GM21360 (cell line): ENCODE results near the gene ZNF576.
"Not testable (repeated sequence)": the region's sequence is repeated elsewhere in the genome, so short reads cannot be mapped to it uniquely, and the experiment has no call there.

ENCODE experiments used
- ATAC-seq: cut with Tn5 transposase; IDR thresholded peaks from one replicate; pipeline ENCODE4 v1.9.1; 2021; ENCODE audit warnings: mild to moderate bottlenecking, moderate library complexity; ENCODE audit not compliant: unreplicated experiment

Gene ZNF576

DNA sequence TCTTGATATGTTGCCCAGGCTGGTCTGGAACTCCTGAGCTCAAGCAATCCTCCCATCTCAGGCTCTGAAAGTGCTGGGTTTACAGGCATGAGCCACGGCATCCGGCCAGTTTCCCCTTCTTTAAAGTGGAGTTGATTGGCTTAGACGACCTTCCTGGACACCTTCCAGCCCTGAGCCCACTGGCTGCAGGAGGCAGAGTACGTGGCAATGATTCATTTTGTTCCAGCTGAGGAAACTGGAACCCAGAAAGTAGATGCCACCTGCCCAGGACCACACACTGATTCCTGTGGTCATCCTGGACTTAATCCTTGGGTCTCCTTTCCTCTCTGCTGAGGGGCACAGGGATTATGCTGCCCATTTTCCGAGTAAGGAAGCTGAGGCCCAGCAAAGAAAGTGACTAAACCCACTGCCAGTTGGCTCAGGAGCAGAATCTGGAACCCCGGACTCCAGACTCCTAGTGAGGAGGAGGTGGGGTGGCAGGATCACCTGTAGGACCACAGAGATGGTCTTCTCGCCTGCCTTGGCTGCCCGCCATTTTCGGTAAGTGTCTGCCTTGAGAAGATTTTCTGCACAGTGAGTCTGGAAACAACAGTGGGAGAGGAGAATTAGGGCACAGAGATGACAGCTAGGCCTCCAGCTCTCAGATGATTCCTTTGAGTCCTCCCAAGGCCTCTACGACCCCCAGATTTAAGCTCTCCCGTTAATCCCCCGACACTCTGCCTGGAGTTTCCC, 21.8 kb upstream of the ZNF576 start:
- ATAC-seq, result no peak

GRCh38 chr19:43575156-43575950, 21.0 kb upstream of the ZNF576 start, which contains the start of the genes PINLYP and XRCC1:
TSS of gene PINLYP (plus strand) at chr19:43575801. CDS start at chr19:43577192, 1,391 bp downstream.
TSS of gene XRCC1 (minus strand) at chr19:43575527. CDS start at chr19:43575458, 69 bp downstream.
- ATAC-seq, result peak; percentile 96

DNA sequence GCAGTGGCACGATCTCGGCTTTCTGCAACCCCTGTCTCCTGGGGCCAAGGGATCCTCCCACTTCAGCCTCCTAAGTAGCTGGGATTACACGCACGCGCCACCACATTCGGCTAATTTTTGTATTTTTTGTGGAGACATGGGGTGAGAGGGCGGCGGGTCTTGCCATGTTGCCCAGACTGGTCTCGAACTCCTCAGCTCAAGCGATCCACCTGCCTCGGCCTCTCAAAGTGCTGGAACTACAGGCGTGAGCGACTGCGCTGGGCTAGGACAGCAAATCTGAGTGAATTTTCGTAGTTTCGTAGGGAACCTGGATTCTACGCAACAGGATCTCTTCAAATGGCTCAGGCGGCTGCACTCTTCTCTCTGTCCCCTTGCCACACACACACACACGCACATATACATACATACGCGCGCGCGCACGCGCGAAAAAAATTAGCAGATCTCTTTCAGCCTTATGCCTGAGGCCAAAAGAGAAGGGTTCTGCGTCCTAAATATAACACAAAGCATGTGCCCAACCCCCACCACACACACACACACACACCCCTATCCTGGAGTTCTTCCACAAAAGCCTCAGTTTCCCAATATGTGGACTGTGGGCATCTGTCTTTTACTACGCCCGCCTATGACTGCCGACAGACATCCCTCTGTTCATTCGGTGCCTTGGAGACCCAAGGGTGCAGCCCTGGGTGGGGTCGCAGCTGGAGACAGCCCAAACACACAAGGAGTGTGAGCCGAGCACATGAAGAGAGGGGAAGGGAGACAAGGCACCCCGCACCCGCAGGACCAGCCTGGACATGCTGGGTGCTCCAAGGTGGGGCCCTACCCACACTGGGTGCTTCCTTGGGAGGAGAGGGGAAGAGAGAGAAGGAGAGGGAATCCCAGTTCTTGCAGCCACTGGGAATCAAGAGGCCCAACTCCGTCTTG, 20.2 kb upstream of the ZNF576 start:
- no peak for ATAC-seq

GRCh38 chr19:43578787-43579186, 17.6 kb upstream of the ZNF576 start:
- no peak for ATAC-seq

- ATAC-seq, result no peak
These were observed 14.9 kb upstream of the ZNF576 start for GRCh38 chr19:43581467-43581866.

DNA sequence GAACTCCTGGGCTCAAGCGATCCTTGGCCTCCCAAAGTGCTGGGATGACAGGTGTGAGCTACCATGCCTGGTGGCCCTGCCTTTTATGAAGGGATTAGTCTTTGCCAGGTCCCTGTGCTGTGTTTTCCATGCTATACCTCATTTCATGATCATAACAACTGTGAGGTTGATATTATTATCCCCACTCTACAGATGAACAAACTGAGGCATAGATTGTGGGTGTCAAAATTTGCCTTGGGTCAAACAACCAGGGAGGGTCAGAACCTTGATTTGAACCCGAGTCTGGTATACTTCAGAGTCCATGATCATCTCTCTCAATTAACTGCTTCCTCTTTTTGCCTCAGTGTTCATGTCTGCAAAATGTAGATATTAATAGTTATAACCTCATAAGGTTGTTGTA, 13.9 kb upstream of the ZNF576 start:
- no peak for ATAC-seq

DNA sequence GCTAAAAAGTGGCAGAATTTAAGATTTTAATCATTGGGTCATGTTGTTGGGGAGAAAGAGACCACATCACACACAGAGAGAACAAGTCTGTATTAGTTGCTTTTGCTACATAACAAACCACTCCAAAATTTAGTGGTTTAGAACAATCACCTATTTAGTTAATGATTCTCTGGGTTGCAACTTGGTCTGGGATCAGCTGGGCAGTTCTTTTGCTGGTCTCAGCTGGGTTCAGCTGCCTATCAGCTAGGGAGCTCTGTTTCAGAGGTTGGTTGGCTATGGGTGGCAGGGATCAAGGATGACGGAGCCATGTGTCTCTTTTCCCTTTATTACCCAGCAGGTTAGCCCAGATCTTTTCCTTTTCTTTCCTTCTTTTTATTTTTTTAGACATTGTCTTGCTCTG, 11.9 kb upstream of the ZNF576 start:
- ATAC-seq, result no peak

- ATAC-seq, result no peak
These were observed 10.0 kb upstream of the ZNF576 start for GRCh38 chr19:43586346-43586745.

- not testable (repeated sequence) for ATAC-seq
These were observed 9.4 kb upstream of the ZNF576 start for GRCh38 chr19:43587029-43587428.

DNA sequence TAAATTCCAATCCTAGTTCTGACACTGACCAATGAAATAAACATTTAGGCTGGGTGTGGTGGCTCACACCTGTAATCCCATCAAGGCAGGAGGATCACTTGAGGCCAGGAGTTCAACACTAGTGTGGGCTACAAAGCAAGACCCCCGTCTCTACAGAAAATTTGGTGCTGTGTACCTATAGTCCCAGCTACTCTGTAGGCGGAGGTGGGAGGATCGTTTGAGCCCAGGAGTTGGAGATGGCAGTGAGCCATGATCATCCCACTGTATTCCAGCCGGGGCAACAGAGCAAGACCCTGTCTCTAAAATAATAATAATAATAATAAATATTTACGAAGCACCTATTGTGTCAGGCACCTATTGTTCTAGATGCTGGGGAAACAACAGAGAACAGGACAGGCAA, 7.1 kb upstream of the ZNF576 start:
- ATAC-seq, result no peak

GRCh38 chr19:43589678-43590077, 6.7 kb upstream of the ZNF576 start:
- ATAC-seq, result no peak

DNA sequence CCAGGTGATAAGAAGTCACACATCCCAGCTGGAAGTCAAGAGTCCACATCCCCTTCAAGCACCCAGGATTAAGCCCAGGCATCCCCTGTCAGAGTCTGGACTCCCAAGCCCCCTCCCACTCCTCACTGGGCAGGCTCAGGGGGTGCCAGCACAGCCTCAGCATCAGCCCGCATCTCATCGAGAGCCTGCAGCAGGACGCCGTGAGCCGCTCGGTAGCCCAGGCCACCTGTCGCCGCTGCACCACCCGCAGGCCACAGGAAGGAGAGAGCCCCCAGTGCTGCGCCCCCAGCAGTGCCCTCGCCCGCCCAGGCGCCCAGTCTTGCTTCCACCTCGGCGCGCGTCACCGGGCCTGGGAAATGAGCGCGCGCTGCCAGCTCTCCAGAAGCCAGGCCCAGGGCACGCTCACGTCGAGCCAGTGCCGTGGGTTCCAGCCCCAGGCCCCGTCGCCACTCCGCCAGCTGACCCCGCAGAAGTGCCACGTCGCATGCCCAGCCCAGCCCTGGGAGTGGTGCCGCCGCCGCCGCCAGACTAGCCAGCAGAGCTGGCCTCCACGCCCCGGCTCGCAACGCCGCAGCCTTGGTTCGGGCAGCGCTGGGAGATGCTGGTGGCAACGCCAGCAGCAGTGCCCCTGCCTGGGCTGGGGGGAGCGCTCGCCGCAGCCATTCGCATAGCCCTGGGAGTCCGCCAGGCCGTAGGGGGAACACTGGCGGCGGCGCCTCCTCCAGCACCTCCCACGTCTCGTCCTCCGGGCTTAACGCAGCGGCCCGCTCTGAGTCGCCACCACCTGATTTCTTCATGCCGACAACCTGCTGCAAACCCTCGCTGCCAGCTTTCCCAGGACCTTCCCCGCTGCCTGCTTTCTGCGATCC, 4.3 kb upstream of the ZNF576 start:
- ATAC-seq, result no peak

DNA sequence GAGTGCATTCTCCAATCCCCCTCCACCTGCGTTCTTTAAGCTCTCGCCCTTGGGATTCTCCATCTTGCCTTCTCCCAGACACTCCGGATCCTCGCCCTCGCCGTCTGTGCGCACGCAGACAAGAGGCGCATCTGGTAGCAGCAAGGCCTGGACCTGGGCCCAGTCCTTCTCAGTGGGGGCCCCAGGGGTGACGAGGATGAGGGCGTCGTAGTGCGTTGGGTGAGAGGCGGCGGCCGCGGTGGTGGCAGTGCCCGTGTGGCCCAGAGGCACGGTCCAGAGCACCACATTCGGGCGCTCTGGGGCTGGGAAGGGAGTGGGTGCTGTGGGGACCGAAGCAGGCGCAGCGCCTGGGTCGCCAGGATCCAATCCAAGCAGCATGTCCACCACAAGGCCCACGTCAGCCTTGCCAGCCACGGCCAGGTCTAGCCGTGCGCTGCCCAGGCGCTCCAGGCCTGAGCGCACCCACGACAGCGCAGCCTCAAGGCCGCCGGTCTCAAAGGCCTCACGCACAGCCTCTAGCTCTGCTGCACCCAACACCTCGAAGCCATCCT, 3.5 kb upstream of the ZNF576 start:
- ATAC-seq, result no peak

- no peak for ATAC-seq
These were observed 2.2 kb upstream of the ZNF576 start for GRCh38 chr19:43594081-43594697.

DNA sequence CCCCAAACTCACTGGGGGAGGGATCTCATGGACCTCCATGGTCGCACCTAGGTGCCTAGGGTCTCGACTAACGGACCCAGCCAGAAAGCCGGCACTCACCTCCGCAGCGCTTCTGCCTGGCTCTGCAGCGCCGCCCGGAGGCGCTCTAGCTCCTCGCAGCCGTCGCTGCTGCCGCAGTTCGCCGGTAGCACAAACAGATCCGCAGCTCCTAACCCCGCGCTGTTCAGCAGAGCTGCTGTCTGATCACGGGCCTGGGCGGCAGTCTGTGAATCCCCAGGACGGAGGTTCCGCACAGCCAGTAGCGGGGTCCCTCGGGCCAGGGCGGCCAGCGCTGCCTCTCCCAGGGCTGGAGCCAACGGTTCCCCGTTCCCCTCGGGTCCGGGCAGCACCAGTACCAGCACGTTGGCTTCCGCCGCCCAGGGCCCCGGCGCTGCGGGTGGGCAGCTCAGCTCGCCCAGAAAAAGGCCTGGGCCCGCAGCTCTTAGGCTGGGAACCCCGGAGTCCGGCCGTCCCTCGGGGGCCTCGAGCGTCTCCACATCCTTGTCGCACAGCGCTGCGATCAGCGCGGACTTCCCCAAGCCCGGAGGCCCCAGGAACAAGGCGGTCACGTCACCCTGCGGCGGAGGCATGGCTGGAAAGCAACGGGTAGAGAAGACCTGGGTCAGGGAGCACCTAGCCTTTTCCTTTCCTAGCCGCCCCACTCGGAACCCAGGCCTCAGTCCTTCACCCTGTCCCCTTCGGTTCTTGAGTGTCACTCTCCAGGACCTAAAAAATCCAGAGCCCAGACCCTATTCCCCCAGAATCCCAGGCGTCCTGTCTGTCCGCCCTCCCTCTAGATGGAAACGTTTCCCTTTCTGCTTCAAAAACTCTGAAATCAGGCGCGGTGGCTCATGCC, 1.4 kb upstream of the ZNF576 start:
- ATAC-seq, result no peak

DNA sequence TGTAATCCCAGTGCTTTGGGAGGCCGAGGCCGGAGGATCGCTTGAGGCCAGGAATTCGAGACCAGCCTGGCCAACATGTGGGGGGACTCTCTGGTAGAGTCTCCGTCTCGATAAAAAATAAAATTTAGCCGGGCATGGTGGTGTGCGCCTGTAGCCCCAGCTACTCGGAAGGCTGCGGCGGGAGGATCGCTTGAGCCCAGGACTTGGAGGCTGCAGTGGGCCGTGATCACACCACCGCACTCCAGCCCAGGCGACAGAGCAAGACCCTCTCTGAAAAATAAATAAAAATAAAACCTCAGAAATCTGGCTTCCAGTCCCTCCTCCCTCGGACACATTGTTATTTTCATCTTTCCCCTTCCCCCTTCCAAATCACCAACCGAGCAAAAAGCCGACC, 793 bp upstream of the ZNF576 start:
- no peak for ATAC-seq

DNA sequence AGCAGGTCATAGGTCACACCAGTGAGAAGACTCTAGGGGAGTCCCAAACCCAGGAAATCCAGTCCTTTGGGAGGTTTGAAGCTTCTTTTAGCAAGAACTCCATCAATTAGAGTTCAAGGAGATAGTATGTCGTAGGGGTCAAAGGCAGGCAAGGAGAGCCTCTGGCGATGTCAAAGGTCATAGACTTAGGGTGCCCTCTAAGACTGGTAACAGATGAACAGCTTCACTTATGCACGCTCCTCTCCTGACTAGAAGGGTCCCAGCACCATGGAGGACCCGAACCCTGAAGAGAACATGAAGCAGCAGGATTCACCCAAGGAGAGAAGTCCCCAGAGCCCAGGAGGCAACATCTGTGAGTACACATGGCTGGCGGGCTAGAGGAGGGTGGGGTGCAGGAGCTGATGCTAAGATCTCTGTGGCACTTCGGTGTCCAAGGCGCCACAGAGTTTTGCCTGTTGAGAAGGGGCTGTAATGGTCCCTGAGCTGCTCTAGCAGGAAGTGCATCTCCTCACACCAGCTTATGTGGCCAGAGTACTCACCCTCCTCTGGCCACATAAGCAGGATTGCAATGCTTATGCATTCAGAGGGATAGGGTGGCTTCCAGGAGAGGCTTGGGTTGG, 557 bp downstream of the ZNF576 start:
- ATAC-seq, result no peak

GRCh38 chr19:43597876-43598275, 1.5 kb downstream of the ZNF576 start:
- ATAC-seq, result no peak
